ENCODE measurements around the gene GPR61.

Gene GPR61

GRCh38 chr1:109564194-109564878 is 24.7 kb downstream of the GPR61 start:
- peaks cover 45% of the 10 kb centered on the region for H3K4me1 ChIP-seq (ENCODE audit: insufficient read depth, low read length)
- no peak overlapping the region for H3K9ac ChIP-seq (ENCODE audit: low read length)
- H3K36me3 ChIP-seq (ENCODE audit: insufficient read depth, low read length), result no peaks in the 10 kb centered on the region
- H3K27me3 ChIP-seq (ENCODE audit: control insufficient read depth in 1 of 2, insufficient read depth in 2 of 2, low read length in 2 of 2), result no peaks in the 10 kb centered on the region
- H3K4me3 ChIP-seq (ENCODE audit: low read depth in 1 of 2, low read length in 2 of 2), result no peak overlapping the region
- no peak overlapping the region for H3K27ac ChIP-seq (ENCODE audit: low read depth, low read length)
- H3K9me3 ChIP-seq (ENCODE audit: low read length), result no peaks in the 10 kb centered on the region

- Histone ChIP-seq H3K9ac (ENCODE audit: low read length) (no peak overlapping the region), H3K9me3 (ENCODE audit: low read length) (no peaks in the 10 kb centered on the region), H3K27ac (ENCODE audit: low read depth, low read length) (no peak overlapping the region), H3K36me3 (ENCODE audit: insufficient read depth, low read length) (no peaks in the 10 kb centered on the region), H3K4me1 (ENCODE audit: insufficient read depth, low read length) (peaks cover 39% of the 10 kb centered on the region), H3K27me3 (ENCODE audit: control insufficient read depth in 1 of 2, insufficient read depth in 2 of 2, low read length in 2 of 2) (no peaks in the 10 kb centered on the region), H3K4me3 (ENCODE audit: low read depth in 1 of 2, low read length in 2 of 2) (no peak overlapping the region)
Observed at GRCh38 chr1:109565241-109565640, 25.6 kb downstream of the GPR61 start.

GRCh38 chr1:109566982-109567381 is 27.3 kb downstream of the GPR61 start:
- no peaks in the 10 kb centered on the region for H3K27me3 ChIP-seq (ENCODE audit: control insufficient read depth in 1 of 2, insufficient read depth in 2 of 2, low read length in 2 of 2)
- no peak overlapping the region for H3K9ac ChIP-seq (ENCODE audit: low read length)
- H3K4me3 ChIP-seq (ENCODE audit: low read depth in 1 of 2, low read length in 2 of 2), result no peak overlapping the region
- no peaks in the 10 kb centered on the region for H3K9me3 ChIP-seq (ENCODE audit: low read length)
- H3K4me1 ChIP-seq (ENCODE audit: insufficient read depth, low read length), result peaks cover 31% of the 10 kb centered on the region
- no peaks in the 10 kb centered on the region for H3K36me3 ChIP-seq (ENCODE audit: insufficient read depth, low read length)
- no peak overlapping the region for H3K27ac ChIP-seq (ENCODE audit: low read depth, low read length)

- H3K4me3 ChIP-seq (ENCODE audit: low read depth in 1 of 2, low read length in 2 of 2), result no peak overlapping the region
- H3K27ac ChIP-seq (ENCODE audit: low read depth, low read length), result no peak overlapping the region
- no peak overlapping the region for H3K9ac ChIP-seq (ENCODE audit: low read length)
- no peaks in the 10 kb centered on the region for H3K9me3 ChIP-seq (ENCODE audit: low read length)
- H3K4me1 ChIP-seq (ENCODE audit: insufficient read depth, low read length), result peaks cover 32% of the 10 kb centered on the region
- H3K27me3 ChIP-seq (ENCODE audit: control insufficient read depth in 1 of 2, insufficient read depth in 2 of 2, low read length in 2 of 2), result no peaks in the 10 kb centered on the region
- H3K36me3 ChIP-seq (ENCODE audit: insufficient read depth, low read length), result no peaks in the 10 kb centered on the region
Observed at GRCh38 chr1:109567877-109568672, 28.4 kb downstream of the GPR61 start.

- Histone ChIP-seq H3K9me3 (ENCODE audit: low read length) (no peaks in the 10 kb centered on the region), H3K4me1 (ENCODE audit: insufficient read depth, low read length) (peaks cover 26% of the 10 kb centered on the region), H3K9ac (ENCODE audit: low read length) (no peak overlapping the region), H3K27me3 (ENCODE audit: control insufficient read depth in 1 of 2, insufficient read depth in 2 of 2, low read length in 2 of 2) (no peaks in the 10 kb centered on the region), H3K36me3 (ENCODE audit: insufficient read depth, low read length) (no peaks in the 10 kb centered on the region), H3K27ac (ENCODE audit: low read depth, low read length) (no peak overlapping the region), H3K4me3 (ENCODE audit: low read depth in 1 of 2, low read length in 2 of 2) (no peak overlapping the region)
Observed at GRCh38 chr1:109569323-109569722, 29.7 kb downstream of the GPR61 start.

GRCh38 chr1:109570414-109570813 is 30.7 kb downstream of the GPR61 start:
- H3K27ac ChIP-seq (ENCODE audit: low read depth, low read length), result no peak overlapping the region
- H3K9me3 ChIP-seq (ENCODE audit: low read length), result no peaks in the 10 kb centered on the region
- no peak overlapping the region for H3K4me3 ChIP-seq (ENCODE audit: low read depth in 1 of 2, low read length in 2 of 2)
- no peak overlapping the region for H3K9ac ChIP-seq (ENCODE audit: low read length)
- H3K36me3 ChIP-seq (ENCODE audit: insufficient read depth, low read length), result no peaks in the 10 kb centered on the region
- H3K4me1 ChIP-seq (ENCODE audit: insufficient read depth, low read length), result peaks cover 26% of the 10 kb centered on the region
- H3K27me3 ChIP-seq (ENCODE audit: control insufficient read depth in 1 of 2, insufficient read depth in 2 of 2, low read length in 2 of 2), result no peaks in the 10 kb centered on the region

- no peaks in the 10 kb centered on the region for H3K36me3 ChIP-seq (ENCODE audit: insufficient read depth, low read length)
- no peak overlapping the region for H3K9ac ChIP-seq (ENCODE audit: low read length)
- H3K4me1 ChIP-seq (ENCODE audit: insufficient read depth, low read length), result peaks cover 15% of the 10 kb centered on the region
- no peaks in the 10 kb centered on the region for H3K27me3 ChIP-seq (ENCODE audit: control insufficient read depth in 1 of 2, insufficient read depth in 2 of 2, low read length in 2 of 2)
- no peaks in the 10 kb centered on the region for H3K9me3 ChIP-seq (ENCODE audit: low read length)
- no peak overlapping the region for H3K27ac ChIP-seq (ENCODE audit: low read depth, low read length)
- H3K4me3 ChIP-seq (ENCODE audit: low read depth in 1 of 2, low read length in 2 of 2), result no peak overlapping the region
Observed at GRCh38 chr1:109573785-109574184, 34.1 kb downstream of the GPR61 start.

GRCh38 chr1:109578947-109579443 is 39.3 kb downstream of the GPR61 start:
- Histone ChIP-seq H3K4me1 (ENCODE audit: insufficient read depth, low read length) (peaks cover 13% of the 10 kb centered on the region), H3K4me3 (ENCODE audit: low read depth in 1 of 2, low read length in 2 of 2) (no peak overlapping the region), H3K27ac (ENCODE audit: low read depth, low read length) (no peak overlapping the region), H3K9me3 (ENCODE audit: low read length) (no peaks in the 10 kb centered on the region), H3K27me3 (ENCODE audit: control insufficient read depth in 1 of 2, insufficient read depth in 2 of 2, low read length in 2 of 2) (no peaks in the 10 kb centered on the region), H3K36me3 (ENCODE audit: insufficient read depth, low read length) (peaks cover 18% of the 10 kb centered on the region), H3K9ac (ENCODE audit: low read length) (no peak overlapping the region)

- H3K9me3 ChIP-seq (ENCODE audit: low read length), result no peaks in the 10 kb centered on the region
- no peak overlapping the region for H3K27ac ChIP-seq (ENCODE audit: low read depth, low read length)
- peaks cover 13% of the 10 kb centered on the region for H3K4me1 ChIP-seq (ENCODE audit: insufficient read depth, low read length)
- peaks cover 20% of the 10 kb centered on the region for H3K36me3 ChIP-seq (ENCODE audit: insufficient read depth, low read length)
- H3K4me3 ChIP-seq (ENCODE audit: low read depth in 1 of 2, low read length in 2 of 2), result no peak overlapping the region
- H3K27me3 ChIP-seq (ENCODE audit: control insufficient read depth in 1 of 2, insufficient read depth in 2 of 2, low read length in 2 of 2), result no peaks in the 10 kb centered on the region
- H3K9ac ChIP-seq (ENCODE audit: low read length), result no peak overlapping the region
Observed at GRCh38 chr1:109579491-109579890, 39.8 kb downstream of the GPR61 start.

- Histone ChIP-seq H3K4me3 (ENCODE audit: low read depth in 1 of 2, low read length in 2 of 2) (no peak overlapping the region), H3K4me1 (ENCODE audit: insufficient read depth, low read length) (peaks cover 13% of the 10 kb centered on the region), H3K36me3 (ENCODE audit: insufficient read depth, low read length) (peaks cover 36% of the 10 kb centered on the region), H3K27ac (ENCODE audit: low read depth, low read length) (no peak overlapping the region), H3K27me3 (ENCODE audit: control insufficient read depth in 1 of 2, insufficient read depth in 2 of 2, low read length in 2 of 2) (no peaks in the 10 kb centered on the region), H3K9ac (ENCODE audit: low read length) (no peak overlapping the region), H3K9me3 (ENCODE audit: low read length) (no peaks in the 10 kb centered on the region)
Observed at GRCh38 chr1:109582021-109582420, 42.3 kb downstream of the GPR61 start.

GRCh38 chr1:109584766-109585165 is 45.1 kb downstream of the GPR61 start:
- H3K4me3 ChIP-seq (ENCODE audit: low read depth in 1 of 2, low read length in 2 of 2), result no peak overlapping the region
- no peaks in the 10 kb centered on the region for H3K9me3 ChIP-seq (ENCODE audit: low read length)
- H3K27ac ChIP-seq (ENCODE audit: low read depth, low read length), result no peak overlapping the region
- H3K27me3 ChIP-seq (ENCODE audit: control insufficient read depth in 1 of 2, insufficient read depth in 2 of 2, low read length in 2 of 2), result no peaks in the 10 kb centered on the region
- peaks cover 50% of the 10 kb centered on the region for H3K36me3 ChIP-seq (ENCODE audit: insufficient read depth, low read length)
- no peak overlapping the region for H3K9ac ChIP-seq (ENCODE audit: low read length)
- no peaks in the 10 kb centered on the region for H3K4me1 ChIP-seq (ENCODE audit: insufficient read depth, low read length)
